GM21447 (cell line): ENCODE results near the gene EDC4.
"Not testable (repeated sequence)": the region's sequence is repeated elsewhere in the genome, so short reads cannot be mapped to it uniquely, and the experiment has no call there.

Source experiments
- ATAC-seq: cut with Tn5 transposase; IDR thresholded peaks from one replicate; pipeline ENCODE4 v1.9.1; 2021; ENCODE audit not compliant: unreplicated experiment

The EDC4 gene

DNA sequence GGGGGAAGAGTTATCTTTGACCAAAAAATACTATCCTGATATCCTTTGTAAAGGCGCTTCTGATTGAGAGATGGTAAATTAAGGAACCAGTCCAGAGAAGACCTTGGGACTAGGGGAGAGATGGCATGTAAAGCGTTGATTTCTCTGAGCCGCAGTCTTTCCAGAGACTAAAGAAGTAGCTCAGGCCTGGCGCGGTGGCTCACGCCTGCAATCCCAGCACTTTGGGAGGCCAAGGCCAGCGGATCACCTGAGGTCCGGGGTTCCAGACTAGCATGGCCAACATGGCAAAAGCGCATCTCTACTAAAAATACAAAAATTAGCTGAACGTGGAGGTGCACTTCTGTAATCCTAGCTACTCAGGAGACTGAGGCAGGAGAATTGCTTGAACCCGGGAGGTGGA lies 24.7 kb upstream of the EDC4 start:
- no peak for ATAC-seq

DNA sequence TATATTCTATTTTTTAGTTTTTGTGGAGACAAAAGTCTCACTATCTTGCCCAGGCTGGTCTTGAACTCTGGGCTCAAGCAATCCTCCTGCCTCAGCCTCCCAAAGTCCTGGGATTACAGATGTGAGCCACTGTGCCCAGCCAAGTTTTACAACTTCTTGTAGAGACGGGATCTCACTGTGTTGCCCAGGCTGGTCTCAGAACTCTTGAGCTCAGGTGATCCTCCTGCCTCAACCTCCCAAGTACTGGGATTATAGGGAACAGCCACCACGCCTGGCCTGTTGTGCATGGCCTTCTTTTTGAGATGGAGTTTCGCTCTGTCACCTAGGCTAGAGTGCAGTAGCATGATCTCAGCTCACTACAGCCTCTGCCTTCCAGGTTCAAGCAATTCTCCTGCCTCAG lies 19.2 kb upstream of the EDC4 start:
- ATAC-seq: no peak

DNA sequence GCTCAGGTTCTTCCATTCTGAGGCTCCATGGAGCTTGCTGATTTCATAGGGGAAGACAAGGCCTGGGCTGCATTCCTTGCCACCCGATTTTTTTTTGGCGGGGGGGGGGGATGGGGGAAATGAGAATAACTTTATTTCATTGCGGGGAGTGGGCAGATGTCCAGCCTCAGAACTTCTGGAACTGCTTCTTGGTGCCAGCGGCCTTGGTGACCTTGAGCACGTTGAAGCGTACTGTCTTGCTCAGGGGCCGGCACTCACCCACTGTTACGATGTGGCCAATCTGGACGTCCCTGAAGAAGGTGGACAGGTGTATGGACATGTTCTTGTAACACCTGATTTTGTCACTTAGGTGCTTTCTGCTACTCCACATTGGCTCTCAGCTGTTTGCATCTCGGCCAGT lies 17.1 kb upstream of the EDC4 start:
- no peak for ATAC-seq

DNA sequence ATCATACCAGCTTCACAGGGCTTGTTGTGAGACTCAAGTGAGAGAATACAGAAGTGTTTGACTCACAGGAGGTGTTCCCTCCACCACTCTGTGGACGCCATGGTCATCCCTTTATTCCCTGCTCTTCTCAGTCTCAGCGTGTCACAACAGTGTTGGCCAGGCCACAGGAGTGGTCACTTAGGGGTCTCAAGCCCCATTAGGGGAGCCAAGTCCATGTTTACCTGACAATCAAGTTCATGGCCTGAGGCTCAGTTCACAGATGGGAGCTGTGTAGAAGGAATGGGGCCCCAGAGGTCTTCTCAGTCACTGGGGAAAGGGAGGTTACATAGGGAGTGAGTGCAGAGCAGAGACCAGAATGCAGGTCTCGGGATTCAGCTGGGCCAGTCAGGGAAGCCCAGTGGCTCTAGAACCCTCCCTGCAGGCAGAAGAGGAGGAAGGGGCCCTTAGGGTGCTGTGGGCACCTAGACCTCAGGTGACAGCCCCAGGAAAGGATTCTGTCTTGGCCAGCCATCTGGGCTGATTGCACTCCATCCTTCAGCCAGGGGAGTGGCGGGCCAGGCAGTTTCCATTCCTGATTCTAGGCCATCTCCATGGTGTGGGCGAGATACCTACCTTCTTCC lies 15.8 kb upstream of the EDC4 start:
- ATAC-seq: no peak

DNA sequence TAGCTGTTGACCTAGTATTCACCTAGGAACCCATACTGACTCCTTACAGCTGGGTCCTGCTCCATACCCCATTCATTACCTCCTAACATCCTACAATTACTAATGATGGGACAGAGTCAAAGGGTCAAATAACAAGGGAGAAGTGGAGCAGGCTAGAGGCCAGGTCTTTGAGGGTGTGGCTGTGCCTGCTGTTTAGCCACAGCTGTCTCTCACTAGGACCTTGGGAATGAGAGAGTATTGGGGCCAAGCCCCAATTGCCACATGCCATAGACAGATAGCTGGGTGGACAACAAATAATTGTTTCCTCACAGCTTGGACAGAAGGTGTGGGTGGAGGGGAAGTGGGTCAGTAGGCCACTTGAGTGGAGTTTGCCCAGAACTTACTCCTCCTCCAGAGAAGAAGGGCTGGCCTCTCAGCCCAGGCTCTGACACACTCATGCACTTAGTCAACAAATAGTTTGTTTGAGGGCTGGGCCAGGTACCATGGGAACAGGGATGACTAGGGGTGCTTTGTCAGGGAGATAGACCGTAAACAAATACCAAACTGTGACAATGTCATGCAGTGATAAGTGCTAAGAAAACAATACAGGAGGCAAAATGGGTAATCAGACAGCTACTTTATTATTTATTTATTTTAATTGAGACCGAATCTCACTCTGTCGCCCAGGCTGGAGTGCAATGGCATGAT lies 15.2 kb upstream of the EDC4 start:
- no peak for ATAC-seq

DNA sequence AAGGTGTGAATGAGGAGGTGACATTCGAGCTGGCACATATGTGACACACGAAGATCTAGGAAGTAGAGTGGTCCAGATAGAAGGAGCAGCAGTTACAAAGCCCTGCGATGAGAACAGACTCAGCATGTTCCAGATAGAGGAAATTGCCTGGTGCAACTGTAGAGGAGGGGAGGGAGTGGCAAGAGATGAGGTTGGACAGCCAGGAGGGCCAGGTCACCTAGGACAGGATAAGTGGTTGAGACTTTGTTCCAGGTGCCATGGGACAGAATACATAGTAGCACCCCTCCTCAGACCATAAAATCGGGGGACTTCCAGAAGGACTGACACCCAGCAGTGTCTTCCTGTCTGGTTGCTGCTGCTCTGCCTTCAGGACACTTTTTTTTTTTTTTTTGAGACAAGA lies 14.4 kb upstream of the EDC4 start:
- ATAC-seq: no peak

DNA sequence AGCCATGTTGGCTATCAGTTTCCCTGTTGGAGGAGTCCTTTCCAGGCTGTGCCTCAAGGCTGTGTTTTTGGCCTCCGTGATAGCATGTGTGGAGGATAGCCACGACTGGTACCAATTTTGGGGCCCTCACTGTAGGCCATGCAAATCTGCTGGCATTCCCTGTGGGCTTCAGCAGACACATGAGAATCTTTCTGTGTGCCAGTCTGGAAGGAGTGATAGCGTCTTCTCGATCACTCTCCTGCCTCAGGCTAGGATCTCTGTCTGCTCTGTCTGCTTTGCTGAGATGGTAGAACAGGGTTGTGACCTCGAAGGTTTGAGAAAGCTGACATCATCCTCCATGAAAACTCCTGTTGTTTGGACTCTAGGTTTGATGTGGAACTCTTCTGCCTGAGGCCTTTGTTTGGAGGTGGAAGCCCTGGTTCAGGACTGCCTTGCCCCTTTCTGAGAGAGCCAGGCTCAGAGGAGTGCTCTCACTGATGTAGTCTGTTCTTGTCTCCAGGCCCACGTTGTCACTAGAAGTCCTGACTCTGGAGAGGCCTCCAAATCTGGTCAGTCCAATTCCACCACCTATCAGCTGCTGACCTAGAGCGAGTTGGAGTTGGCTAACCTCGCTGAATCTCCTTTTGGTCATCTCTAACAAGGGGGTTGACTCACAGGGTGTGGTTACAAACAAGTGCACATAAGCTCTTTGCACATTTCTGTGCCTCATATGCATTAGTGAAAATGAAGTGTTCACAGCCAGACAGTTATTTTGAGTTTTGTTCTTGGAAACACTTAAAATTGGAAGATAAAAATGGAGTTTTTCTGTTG lies 12.1 kb upstream of the EDC4 start:
- ATAC-seq: no peak

DNA sequence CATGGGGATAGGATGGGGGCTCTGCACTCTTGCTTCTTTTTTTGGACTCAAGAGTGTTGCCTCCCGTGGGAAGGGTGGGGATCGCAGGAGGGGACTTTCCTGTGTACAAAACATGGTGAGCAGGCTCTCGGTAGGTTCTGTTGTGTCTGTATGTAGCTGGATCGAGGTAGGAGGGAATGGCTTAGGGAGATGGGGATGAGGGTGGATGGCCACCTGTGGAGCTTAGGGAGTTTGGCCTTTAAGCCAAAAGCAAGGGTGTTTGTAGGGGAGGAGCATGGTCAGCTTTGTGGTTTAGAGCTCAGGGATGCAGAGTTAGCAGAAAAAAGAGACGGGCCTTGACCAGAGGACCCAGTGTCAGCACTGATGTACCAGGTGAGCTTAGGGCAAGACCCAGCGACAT lies 11.0 kb upstream of the EDC4 start:
- no peak for ATAC-seq

DNA sequence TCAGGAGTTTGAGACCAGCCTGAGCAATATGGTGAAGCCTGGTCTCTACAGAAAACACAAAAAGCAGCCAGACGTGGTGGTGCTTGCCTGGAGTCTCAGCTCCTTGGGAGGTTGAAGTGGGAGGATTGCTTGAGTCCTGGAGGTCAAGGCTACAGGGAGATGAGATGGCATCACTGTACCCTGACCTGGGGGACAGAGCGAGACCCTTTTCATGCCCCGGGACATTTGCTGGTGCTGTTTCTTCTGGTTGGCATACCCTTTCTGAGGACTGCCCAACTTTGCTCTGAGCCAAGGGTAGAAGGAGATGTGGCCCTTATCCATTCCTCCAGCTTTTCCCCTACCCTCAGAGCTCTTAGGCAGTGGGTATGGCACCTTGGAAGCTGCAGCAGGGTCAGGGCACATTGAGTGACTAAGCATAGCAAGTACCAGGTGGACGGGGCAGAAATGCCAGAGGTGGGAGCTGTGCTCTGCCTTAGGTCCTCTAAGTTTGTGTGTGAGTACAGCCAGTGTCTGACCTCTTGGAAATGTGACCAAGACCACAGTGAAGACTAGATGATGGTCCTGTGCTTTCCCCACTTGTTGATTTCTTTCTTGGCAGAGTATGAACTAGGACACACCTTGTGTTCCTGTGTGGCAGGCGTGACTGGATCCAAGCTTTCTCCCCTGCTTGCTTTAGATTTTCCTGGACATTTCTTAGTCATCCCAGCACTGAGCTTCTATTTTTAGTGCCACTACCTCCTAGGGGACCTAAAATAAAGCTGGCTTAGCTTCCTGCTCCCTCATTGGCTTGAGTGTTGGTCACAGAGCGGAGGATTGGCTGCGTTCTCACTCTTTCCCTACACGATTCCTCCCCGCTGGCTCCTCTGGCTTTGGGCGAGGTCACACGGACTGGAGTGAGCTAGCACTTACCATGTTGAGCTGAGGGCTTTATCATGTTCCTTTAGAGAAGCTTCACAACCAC lies 9.9 kb upstream of the EDC4 start:
- no peak for ATAC-seq

DNA sequence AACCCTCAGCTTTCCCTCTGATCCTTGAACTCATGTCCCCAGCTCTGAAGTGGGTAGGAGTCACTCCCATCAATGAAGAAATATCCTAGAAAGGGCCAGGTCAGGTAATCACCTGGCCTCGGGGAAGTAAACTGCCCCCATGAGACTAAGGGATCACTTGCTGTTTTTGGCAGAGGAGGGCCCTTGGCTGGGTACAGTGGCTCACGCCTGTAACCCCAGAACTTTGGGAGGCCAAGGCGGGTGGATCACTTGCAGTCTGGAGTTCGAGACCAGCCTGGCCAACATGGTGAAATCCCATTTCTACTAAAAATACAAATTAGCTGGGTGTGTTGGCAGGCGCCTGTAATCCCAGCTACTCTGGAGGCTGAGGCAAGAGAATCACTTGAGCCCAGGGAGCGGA lies 8.8 kb upstream of the EDC4 start:
- not testable (repeated sequence) for ATAC-seq

DNA sequence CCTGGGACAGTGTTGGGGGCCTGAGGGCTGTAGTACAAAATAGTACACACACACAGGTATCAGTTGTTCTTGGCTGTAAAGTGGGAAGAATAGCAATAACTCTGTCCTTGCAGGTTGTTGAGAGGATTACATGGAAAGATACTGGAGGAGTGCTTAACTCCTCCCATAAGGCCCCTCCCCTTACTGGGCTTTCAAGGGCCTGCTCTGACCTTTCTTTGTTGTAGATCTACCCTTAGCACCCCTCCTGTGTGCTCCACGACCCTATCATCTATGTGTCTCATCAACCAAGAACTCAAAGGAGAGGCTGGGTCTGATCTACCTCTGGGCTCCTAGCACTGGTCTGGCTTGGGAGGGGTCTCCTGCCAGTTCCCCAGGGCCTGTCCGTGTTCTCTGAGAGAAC lies 8.3 kb upstream of the EDC4 start:
- no peak for ATAC-seq

DNA sequence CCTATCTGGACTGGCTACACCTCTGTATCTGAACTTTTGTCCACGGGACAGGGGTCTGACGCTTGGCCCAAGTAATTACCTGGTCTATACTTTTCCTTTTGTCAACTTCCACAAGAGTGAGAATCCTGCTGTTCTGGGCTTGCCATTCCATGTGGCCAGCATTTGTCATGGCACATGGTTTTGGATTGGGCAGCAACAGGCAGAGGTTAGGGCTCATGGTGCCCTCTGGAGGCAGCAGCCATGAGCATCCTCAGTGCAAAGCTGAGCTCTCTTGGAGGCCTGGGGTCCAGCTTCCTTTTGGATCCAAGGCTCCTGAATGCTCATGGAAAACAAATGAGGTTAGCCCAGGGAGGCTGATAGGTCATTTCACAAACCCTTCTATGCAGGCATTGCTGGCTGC lies 7.5 kb upstream of the EDC4 start:
- no peak for ATAC-seq

DNA sequence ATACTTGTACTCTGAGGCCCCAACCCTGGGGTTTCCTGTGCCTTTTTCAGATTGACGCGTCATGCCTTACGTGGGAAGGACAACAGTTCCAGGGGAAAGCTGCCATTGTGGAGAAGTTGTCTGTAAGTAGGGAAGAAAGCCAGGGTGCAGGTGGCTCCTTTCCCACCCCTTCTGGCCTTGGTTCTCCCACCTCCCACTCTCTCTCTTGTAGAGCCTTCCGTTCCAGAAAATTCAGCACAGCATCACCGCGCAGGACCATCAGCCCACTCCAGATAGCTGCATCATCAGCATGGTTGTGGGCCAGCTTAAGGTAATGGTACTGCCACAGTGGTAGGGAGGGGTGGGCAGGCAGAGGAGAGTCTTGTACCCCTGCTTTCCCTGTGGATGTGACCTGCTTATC lies 4.6 kb upstream of the EDC4 start:
- ATAC-seq: no peak

DNA sequence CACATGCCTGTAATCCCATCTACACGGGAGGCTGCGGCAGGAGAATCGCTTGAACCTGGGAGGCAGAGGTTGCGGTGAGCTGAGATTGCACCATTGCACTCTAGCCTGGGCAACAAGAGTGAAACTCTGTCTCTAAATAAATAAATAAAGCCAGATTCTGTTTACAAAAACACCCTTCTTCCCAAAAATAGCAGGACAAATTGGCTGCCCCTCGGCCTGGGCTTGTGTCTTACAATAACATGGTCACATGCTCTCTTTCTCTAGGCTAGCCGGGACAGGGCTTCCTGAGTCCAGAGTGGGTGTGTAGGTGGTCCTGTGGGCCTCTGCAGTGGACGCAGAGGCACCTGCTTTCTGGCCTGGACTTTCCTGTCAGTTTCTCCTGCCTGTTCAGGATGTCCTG lies 3.2 kb upstream of the EDC4 start:
- no peak for ATAC-seq

DNA sequence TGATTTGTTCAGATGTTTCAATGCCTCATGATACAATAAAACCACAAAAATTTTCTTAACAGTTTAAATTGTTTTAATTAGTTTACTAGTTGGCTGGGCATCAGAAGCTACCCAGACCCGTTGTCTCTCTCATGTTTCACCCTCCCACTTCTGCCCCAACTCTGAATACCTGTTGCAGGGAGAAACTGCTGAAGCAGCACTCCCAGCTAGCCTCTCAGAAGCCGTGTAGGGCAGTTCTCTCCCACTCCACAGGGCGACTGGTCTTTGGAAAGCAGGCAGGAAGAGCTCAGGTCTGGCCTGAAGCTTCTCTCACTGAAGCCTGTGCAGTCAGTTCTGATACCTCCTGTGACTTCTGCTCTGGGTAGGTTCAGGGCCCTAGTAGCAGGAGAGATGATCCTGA lies 1.6 kb upstream of the EDC4 start:
- no peak for ATAC-seq

DNA sequence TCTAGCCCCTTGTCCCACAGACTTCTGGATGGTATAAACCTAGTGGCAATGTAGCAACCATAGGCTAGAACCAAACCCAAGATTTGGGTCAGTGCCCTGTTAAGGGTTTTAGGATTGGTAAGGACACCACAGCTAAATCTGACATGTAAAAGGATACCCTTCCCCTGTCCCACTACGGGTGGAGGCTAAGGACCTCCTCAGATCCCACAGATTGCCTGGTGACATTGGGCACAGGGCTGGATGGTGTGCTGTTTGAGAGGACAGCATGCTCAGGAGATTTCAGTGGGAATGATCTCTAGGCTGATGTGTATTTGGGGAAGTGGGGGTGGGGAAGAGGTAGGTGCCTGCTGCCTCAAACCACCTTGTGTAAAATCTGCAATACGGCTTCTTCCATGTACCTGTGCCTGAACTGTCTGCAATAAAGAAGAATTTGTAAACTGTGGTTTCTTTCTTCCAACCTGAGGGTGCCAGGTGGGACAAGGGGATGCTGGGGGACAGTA lies 671 bp upstream of the EDC4 start:
- ATAC-seq: no peak

DNA sequence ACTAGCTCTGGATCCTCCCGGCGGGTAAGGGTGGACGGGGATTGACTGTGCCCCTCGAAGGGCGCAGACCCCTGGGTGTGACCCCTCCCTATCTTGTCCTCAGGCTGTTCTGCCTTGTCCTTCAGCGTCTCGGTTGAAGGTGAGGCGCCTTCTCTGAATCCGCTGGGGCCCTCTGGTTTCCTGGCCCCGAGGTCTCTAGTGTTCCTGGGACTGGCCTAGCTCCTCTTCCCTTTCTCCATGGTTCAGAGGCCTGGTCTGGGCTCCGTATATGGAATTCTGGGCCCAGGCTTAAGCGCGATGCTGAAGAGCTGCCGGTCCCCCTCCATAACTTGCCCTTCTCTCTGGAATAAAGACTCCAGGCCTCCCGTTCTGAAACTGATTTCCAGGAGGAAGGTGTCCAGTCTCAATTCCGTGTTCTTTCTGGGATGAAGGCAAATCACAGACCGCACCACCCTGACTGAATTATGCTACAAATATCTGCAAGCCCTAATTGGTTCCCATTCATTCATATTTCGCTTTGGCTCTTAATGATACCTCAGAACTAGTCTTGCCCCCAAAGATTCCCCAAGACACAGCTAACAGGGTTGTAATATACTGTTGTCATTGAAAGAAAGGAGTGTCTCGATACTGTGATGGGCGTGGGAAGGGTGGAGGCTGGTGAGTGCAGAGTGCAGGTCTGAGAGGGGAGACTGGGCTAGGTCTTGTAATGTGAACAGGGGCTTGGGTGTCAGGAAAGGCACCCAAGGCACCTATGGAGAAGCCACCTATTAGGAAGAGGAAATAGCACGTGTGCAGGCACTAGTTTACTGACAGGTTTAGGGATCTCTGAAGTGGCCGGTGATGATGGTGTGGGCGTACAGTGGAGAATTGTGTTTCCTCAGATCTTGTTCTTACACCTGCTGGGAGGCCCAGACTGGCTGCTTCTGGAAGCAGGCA lies 851 bp downstream of the EDC4 start:
- peak; percentile 12 for ATAC-seq

DNA sequence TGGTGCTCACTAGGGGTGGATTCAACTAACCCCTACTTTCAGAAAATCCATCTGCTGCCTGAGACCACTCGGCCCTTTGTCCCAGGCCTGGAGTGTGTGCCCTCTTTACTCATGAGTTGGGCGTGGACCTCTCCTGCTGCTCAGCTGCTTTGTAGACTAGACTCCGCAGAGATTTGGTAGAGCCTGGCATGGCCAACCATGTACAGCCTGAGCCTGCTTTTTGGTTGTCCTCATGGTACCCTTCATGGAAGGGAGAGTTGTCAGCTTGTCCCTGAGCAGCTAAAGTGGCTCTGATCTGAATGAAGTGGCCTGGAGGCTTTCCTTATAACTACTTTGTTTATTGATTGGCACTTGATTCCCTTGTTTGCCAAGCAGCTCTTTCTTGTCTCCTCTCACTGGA lies 1.5 kb downstream of the EDC4 start:
- no peak for ATAC-seq

DNA sequence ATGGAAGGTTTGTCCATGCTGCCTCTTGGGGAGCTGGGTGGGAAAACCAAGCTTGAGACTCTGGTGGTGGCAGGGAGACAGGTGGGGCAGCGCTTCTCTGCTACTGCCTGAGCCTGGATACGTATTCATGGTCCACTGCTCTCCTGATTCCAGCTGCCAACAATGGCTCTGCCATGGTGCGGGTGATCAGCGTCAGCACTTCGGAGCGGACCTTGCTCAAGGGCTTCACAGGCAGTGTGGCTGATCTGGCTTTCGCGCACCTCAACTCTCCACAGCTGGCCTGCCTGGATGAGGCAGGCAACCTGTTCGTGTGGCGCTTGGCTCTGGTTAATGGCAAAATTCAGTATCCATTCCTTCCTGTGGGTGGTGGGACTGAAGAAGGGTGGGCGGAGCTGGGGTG lies 4.2 kb downstream of the EDC4 start:
- ATAC-seq: no peak

DNA sequence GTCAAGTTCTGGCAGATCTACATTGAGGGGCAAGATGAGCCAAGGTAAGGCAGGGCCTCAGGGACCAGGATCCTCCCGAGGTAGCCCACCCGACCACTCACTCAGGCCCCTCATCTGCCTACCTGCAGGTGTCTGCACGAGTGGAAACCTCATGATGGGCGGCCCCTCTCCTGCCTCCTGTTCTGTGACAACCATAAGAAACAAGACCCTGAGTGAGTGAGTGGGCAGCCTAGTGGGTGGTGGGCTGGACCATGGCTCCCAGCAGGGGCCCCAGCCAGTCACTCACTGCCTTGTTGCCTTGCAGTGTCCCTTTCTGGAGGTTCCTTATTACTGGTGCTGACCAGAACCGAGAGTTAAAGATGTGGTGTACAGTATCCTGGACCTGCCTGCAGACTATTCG lies 5.4 kb downstream of the EDC4 start:
- ATAC-seq: no peak
